ENCODE data around the gene SLC44A5. TPM values are rescaled to one million over a fixed set of nuclear protein-coding genes. Genes with fewer than 3 reads are reported as not detected.
A peak's percentile ranks its signal among the peaks of the same experiment; 100 is the strongest.
"Not testable (repeated sequence)": the region's sequence is repeated elsewhere in the genome, so short reads cannot be mapped to it uniquely, and the experiment has no call there.

The SLC44A5 gene
- polyA plus RNA-seq, 1 donor, result 0.54 TPM

DNA sequence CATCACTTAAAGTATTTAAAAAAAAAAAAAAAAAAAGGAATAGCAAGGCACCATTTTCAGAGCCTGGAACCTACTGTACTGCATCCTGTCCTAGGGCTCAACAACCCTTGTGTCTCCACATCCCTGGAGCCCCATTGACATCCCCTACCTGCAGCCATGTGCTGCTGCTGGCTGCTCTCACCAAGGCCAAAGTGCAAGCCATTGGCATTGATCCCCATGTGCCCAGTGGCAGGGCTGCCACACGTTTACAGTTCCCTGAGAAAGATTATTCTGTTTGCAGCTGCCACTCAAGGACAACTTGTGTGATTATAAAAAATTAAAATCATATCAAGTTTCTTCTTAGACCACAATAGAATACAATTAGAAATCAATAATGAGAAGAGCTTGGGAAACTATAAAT is 346.8 kb downstream of the SLC44A5 start:
- no peak for DNase-seq

DNA sequence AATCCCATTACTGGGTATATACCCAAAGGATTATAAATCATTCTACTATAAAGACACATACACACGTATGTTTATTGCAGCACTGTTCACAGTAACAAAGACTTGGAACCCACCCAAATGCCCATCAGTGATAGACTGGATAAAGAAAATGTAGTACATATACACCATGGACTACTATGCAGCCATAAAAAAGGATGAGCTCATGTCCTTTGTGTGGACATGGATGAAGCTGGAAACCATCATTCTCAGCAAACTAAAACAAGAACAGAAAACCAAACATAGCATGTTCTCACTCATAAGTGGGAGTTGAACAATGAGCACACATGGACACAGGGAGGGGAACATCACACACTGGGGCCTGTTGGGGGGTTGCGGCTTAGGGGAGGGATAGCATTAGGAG is 347.3 kb downstream of the SLC44A5 start:
- DNase-seq, result not testable (repeated sequence)

GRCh38 chr1:75261946-75262345 is 349.0 kb downstream of the SLC44A5 start:
- DNase-seq, result not testable (repeated sequence)

DNA sequence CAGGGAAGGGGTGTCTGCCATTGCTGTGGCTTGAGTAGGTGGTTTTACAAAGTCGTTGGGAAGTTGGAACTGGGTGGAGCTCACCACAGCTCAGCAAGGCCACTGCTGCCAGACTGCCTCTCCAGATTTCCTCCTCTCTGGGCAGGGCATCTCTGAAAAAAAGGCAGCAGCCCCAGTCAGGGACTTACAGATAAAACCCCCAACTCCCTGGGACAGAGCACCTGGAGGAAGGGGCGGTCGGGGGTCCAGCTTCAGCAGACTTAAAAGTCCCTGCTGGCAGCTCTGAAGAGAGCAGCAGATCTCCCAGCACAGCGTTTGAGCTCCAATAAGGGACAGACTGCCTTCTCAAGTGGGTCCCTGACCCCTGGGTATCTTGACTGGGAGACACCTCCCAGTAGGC is 352.6 kb downstream of the SLC44A5 start:
- DNase-seq, result no peak

- no peak for DNase-seq
These were observed 353.5 kb downstream of the SLC44A5 start for GRCh38 chr1:75257424-75257823.

DNA sequence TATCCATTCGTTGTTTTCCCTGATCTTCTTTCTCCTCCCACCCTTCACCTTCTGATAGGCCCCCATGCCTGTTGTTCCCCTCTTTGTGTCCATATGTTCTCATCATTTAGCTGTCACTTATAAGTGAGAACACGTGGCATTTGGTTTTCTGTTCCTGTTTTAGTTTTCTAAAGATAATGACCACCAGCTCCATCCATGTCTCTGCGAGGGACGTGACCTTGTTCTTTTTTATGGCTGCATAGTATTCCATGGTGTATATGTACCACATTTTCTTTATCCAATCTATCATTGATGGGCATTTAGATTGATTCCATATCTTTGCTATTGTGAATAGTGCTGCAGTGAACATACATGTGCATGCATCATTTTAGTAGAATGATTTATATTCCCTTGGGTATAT is 360.8 kb downstream of the SLC44A5 start:
- DNase-seq, result not testable (repeated sequence)

DNA sequence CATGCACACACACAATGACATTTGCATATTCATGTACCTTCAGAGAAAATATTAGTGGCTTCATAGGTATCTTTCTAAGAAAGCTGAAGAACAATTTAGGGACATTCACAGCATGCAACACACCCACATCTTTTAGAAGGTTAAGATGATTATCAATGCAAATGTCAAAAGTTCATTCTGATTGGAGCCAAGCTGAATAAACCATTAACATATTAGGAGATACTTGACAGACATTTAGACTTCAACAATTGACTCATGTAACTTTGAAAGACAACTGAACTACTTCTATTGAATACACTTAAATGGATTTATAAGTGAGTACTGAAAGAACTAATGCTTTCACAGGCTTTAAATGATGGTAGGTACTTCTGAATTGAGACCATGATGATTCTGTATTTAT is 365.7 kb downstream of the SLC44A5 start:
- DNase-seq, result no peak

DNA sequence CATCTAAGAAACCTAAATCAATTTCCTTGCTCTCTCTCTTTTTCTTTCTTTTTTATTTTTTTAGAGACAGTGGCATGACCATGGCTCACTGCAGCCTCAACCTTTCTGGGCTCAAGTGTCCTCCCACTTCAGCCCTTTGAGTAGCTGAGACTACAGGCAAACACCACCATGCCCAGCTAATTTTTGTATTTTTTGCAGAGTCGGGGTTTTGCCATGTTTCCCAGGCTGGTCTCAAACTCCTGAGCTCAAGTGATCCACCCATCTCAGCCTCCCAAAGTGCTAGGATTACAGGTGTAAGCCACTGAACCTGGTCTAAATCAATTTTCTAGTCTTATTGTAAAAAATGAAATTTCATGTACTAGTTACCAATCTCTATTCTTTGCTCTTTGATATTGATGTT is 367.8 kb downstream of the SLC44A5 start:
- no peak for DNase-seq

DNA sequence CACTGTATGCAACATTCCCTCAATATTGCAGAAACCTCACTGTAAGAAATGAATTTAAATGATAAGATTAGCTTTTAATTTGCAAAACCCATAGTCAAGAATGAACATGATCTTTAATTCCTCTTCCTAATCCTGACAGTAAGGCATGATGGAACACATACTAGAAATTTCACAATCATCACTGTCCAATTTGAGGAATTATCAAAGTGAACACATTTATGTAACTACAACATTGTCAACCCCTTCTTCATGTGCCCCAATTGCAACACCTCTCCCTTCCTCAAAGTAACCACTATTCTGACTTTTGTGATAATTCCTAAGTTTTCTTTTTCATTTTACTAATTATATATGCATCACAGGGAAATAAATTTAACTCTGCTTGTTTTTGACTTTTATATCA is 373.6 kb downstream of the SLC44A5 start:
- no peak for DNase-seq

DNA sequence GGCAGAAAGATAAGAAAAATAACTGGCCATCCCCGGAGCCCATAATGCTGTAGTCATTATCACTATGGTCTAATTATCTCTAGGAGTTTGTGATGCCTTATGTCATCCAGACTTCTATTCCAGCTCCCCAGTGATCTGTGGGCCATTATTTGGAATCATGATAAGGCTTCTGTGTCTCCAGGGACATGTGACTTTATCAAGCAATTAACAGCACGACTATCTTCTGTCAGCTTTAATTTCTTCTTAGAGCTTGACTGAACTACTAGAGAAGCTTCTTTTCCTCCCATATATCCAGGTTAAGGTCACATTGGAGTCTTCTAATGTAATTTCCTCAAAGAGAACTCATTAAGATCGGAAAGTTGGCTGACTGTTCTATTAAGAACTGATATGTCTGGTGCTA is 376.4 kb downstream of the SLC44A5 start:
- no peak for DNase-seq

GRCh38 chr1:75233302-75233929 is 377.5 kb downstream of the SLC44A5 start:
- no peak for DNase-seq

- no peak for DNase-seq
These were observed 390.8 kb downstream of the SLC44A5 start for GRCh38 chr1:75220072-75220471.

- DNase-seq, result no peak
These were observed 396.9 kb downstream of the SLC44A5 start for GRCh38 chr1:75214017-75214416.

- no peak for DNase-seq
These were observed 399.3 kb downstream of the SLC44A5 start for GRCh38 chr1:75211648-75212047.

DNA sequence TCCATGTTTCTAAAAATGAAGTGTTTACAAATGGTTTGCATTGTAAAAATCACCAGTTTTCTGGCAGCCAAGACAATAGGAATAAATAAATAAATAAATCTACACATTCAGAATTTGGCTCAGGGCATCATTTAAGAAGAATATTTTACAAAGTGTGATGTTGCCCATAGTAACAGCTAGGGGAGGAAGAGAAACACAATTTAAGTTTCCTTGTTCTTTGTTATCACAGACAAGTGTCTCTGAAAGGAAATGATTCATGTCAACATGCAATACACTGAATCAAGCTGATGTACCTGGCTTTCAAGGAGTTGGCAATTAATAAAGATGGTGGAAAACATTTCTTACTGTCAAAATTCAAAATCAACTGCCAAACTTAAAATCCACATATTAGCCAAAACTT is 402.1 kb downstream of the SLC44A5 start:
- DNase-seq, result no peak

DNA sequence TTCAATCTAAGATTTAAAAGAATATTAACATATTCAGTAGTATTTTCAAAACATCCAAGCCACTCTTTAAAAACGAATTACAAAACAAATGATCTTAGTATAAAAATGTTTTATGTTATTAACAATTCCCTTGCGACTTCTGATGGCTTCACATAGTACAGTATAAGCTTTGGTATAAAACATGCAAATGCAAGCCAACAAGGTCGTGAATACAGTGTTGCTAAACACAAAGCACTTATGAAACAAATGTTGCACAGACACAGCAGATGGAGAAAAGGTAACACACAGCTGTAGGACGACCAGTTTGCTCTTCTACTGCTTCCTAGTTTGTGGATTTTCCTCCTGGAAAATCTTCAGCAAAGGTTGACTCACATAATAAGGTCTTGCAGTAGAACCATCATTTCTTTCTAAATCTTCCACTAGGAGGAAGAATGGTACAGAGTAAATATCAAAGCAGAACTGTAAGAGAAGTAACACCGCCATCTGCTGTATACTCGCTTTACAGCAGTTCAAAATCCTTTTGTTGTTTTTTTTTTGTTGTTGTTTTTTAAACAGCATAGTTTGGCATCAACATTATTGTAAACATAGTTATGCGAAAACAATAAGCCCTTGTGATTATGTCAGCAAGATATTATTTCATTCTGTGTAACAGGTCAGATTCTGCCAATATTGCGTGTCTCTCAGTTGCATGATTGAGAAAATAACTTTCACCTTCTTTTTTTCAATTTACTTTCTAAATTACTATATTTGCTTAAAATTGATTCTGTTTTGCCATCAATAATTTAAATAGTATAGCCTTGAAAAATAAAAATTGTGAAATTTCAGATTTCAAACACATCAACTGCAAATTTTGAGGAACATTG is 407.3 kb downstream of the SLC44A5 start:
- peak; percentile 19 for DNase-seq

DNA sequence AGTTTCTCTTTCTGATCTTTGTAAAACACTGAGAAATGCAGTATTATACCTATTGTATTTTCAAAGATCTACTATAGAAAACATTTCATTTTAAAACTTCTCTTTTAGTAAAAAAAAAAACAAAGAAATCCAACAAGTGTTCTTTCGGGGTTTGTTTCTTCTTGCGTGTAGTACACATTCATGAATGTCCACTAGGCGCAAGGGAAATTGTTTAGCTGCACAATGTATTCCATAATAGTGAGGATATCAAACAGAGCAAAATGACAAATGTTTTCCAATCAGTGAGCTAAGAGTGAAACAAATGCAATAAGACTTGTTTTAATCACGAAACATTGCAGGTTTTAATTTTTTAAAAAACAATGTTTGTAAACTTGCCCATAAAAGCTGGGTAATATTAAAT is 408.2 kb downstream of the SLC44A5 start:
- DNase-seq, result no peak

DNA sequence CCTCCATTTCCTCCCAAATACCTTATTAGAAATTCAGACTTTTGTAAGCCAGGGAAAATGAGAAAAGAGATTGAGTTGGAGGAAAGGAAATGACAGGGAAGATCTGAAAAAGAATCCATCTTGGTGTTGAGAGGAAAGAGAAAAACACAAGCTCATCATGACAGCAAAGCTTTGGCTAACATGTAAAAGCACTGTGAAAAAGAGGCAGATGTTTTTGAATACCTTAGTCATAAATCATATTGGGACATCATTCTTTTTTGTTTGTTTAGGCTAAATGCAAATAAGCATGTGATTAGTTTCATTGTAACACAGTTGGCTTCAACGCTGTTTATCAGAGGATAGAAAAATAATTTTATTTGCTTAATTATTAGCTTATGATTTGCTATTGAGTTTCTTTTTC is 412.2 kb downstream of the SLC44A5 start:
- DNase-seq, result no peak

- DNase-seq, result no peak
These were observed 412.8 kb downstream of the SLC44A5 start for GRCh38 chr1:75198163-75198562.

DNA sequence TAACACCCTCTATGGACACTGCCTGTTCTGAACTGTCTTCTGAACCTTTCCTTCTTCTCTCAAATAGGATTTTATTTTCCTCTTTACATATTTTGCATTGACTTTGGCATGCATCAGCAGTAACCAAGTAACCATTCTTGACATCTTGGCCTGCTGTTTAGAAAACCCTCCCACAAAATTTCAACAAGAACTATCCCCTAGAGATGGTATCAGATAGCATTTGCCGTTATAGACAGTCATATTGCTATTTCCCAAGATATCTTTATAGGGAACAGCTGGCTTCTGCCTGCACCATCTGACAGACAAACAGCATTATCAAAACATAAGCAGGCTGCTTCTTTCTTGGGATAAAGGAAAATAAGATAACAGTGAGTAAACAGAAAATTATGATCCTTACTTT is 422.0 kb downstream of the SLC44A5 start:
- DNase-seq, result no peak

- not testable (repeated sequence) for DNase-seq
These were observed 429.5 kb downstream of the SLC44A5 start for GRCh38 chr1:75181214-75181955.

DNA sequence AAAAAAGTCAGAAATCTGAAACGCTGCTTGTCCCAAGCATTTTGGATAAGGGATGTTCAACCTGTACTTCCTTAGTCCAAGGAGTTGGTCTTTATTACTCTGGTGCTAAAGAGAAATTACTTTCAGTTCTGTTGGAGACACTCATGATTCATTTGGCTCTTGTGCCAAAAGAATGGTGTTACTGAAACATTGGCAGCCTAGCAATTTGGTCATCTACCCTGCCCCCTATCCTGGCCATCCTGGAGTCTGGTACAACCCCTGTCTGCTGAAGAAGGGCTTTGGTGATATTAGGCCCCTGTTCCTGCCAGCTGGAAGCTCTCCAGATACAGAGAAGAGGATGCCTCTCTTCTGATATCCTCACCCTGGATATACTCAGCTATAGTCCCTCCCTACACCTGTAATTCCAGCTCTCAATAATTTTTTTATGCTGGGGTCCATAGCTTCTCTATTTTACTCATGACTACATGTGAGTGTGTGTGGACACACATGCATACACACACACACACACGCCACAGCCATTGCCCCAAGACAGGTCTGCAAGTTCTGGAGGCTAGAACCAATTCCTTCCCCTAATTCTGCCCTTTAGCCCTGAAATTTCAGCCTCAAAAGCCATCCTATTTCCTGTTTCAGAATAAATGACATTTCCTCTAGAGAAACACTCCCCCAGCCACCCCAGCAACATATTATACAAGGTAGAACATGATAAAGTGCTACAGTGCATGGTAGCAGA is 436.7 kb downstream of the SLC44A5 start:
- DNase-seq, result no peak

DNA sequence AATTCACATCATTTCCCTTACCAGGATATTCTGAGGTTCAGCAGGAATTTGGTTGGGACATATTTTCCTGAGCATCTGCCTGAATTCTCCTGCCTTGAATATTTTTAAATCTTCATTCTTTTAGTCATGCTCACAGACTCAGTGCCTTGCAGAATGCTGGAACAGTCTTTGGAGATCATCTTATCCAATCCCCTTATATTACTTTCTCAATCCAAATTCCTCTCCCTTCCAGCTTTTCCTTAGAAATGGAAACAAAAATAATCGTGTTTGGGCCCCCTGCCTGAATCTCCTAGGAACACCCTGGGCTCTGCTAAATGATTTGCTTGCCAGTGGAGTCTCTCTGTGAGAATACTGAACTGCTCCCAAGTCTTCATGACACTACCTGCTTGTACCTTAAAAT is 438.4 kb downstream of the SLC44A5 start:
- peak; percentile 66 for DNase-seq
